HG03196 (cell line): ENCODE results near the gene RGSL1.

Experiments
- ATAC-seq: cut with Tn5 transposase; IDR thresholded peaks from one replicate; pipeline ENCODE4 v1.9.1; 2021; ENCODE audit not compliant: unreplicated experiment

Gene RGSL1

GRCh38 chr1:182608845-182609610, 159.1 kb downstream of the RGSL1 start:
- no peak for ATAC-seq
